Stimulated activated effector memory CD8-positive, alpha-beta T cell treated with anti-CD3 and anti-CD28 coated beads, Interleukin-12 subunit alpha, Interleukin-12 subunit beta, amount 100 ng/mL, for 72 hours (primary cell): ENCODE data around the gene OSBPL5.
A peak's percentile ranks its signal among the peaks of the same experiment; 100 is the strongest.

ENCODE experiments used
- ATAC-seq: fragments of 150-1000 bp; cut with Tn5 transposase; 2 replicates; pipeline ENCODE4 v1.10.0; 2021
- DNase-seq, 2 donors: peaks; one replicate each; pipeline ENCODE4 v3.0.0; 2021 to 2022; ENCODE audit warnings: low spot score in 2 of 2
- H3K27ac Mint-ChIP-seq: one replicate; pipeline ENCODE4 v1.8.0; 2022; ENCODE audit warnings: mild to moderate bottlenecking, mixed read lengths
- H3K36me3 Mint-ChIP-seq: one replicate; pipeline ENCODE4 v1.8.0; 2022; ENCODE audit warnings: mild to moderate bottlenecking, mixed read lengths
- H3K4me1 Mint-ChIP-seq: one replicate; pipeline ENCODE4 v1.8.0; 2022; ENCODE audit warnings: mixed read lengths
- H3K4me3 Mint-ChIP-seq: one replicate; pipeline ENCODE4 v1.8.0; 2022; ENCODE audit warnings: mild to moderate bottlenecking, mixed read lengths
- H3K9me3 Mint-ChIP-seq: one replicate; pipeline ENCODE4 v1.8.0; 2022; ENCODE audit warnings: mixed read lengths

OSBPL5 gene

GRCh38 chr11:3191586-3192324, 26.6 kb upstream of the OSBPL5 start:
- no peaks in the 10 kb centered on the region for H3K9me3 Mint-ChIP-seq
- no peak for DNase-seq
- no peaks in the 10 kb centered on the region for H3K36me3 Mint-ChIP-seq
- H3K27ac Mint-ChIP-seq = no peak overlapping the region
- H3K4me3 Mint-ChIP-seq = no peak overlapping the region
- H3K4me1 Mint-ChIP-seq = no peaks in the 10 kb centered on the region
- ATAC-seq = no peak

GRCh38 chr11:3190600-3190999, 25.5 kb upstream of the OSBPL5 start:
- no peaks in the 10 kb centered on the region for H3K36me3 Mint-ChIP-seq

GRCh38 chr11:3189886-3190583, 24.9 kb upstream of the OSBPL5 start:
- H3K9me3 Mint-ChIP-seq = no peaks in the 10 kb centered on the region
- H3K4me1 Mint-ChIP-seq = no peaks in the 10 kb centered on the region
- ATAC-seq (no peak), DNase-seq (no peak)
- no peak overlapping the region for H3K27ac Mint-ChIP-seq
- H3K4me3 Mint-ChIP-seq = no peak overlapping the region
- no peaks in the 10 kb centered on the region for H3K36me3 Mint-ChIP-seq

More at GRCh38 chr11:3190600-3190999, 25.5 kb upstream of the OSBPL5 start:
- ATAC-seq (no peak), DNase-seq (no peak)
- Mint-ChIP-seq H3K27ac (no peak overlapping the region), H3K4me3 (no peak overlapping the region), H3K4me1 (no peaks in the 10 kb centered on the region), H3K9me3 (no peaks in the 10 kb centered on the region)

- Mint-ChIP-seq H3K4me1 (no peaks in the 10 kb centered on the region), H3K36me3 (no peaks in the 10 kb centered on the region), H3K27ac (no peak overlapping the region), H3K9me3 (no peaks in the 10 kb centered on the region), H3K4me3 (no peak overlapping the region)
- ATAC-seq (peak; percentile 13), DNase-seq (no peak)
These were observed 24.2 kb upstream of the OSBPL5 start for GRCh38 chr11:3189196-3189843.

GRCh38 chr11:3188496-3189195, 23.5 kb upstream of the OSBPL5 start:
- no peak overlapping the region for H3K4me3 Mint-ChIP-seq
- H3K27ac Mint-ChIP-seq = no peak overlapping the region
- no peak for ATAC-seq
- no peak for DNase-seq
- H3K9me3 Mint-ChIP-seq = no peaks in the 10 kb centered on the region
- H3K36me3 Mint-ChIP-seq = no peaks in the 10 kb centered on the region
- no peaks in the 10 kb centered on the region for H3K4me1 Mint-ChIP-seq

GRCh38 chr11:3186166-3186953, 21.2 kb upstream of the OSBPL5 start:
- no peaks in the 10 kb centered on the region for H3K9me3 Mint-ChIP-seq
- DNase-seq = no peak
- H3K4me1 Mint-ChIP-seq = no peaks in the 10 kb centered on the region
- no peaks in the 10 kb centered on the region for H3K36me3 Mint-ChIP-seq
- H3K4me3 Mint-ChIP-seq = no peak overlapping the region
- no peak overlapping the region for H3K27ac Mint-ChIP-seq
- ATAC-seq = no peak

GRCh38 chr11:3184732-3185347, 19.7 kb upstream of the OSBPL5 start:
- no peaks in the 10 kb centered on the region for H3K4me1 Mint-ChIP-seq
- no peak overlapping the region for H3K4me3 Mint-ChIP-seq
- DNase-seq (no peak), ATAC-seq (no peak)
- H3K36me3 Mint-ChIP-seq = no peaks in the 10 kb centered on the region
- H3K27ac Mint-ChIP-seq = no peak overlapping the region
- H3K9me3 Mint-ChIP-seq = no peaks in the 10 kb centered on the region

- Mint-ChIP-seq H3K36me3 (no peaks in the 10 kb centered on the region), H3K27ac (no peak overlapping the region), H3K4me1 (no peaks in the 10 kb centered on the region), H3K4me3 (no peak overlapping the region), H3K9me3 (no peaks in the 10 kb centered on the region)
- ATAC-seq = no peak
- no peak for DNase-seq
These were observed 18.4 kb upstream of the OSBPL5 start for GRCh38 chr11:3183523-3183922.

GRCh38 chr11:3182462-3182852, 17.3 kb upstream of the OSBPL5 start:
- Mint-ChIP-seq H3K36me3 (no peaks in the 10 kb centered on the region), H3K27ac (no peak overlapping the region), H3K9me3 (no peaks in the 10 kb centered on the region), H3K4me1 (no peaks in the 10 kb centered on the region), H3K4me3 (no peak overlapping the region)
- DNase-seq (no peak), ATAC-seq (no peak)

- Mint-ChIP-seq H3K27ac (no peak overlapping the region), H3K36me3 (no peaks in the 10 kb centered on the region), H3K4me3 (no peak overlapping the region), H3K9me3 (no peaks in the 10 kb centered on the region), H3K4me1 (no peaks in the 10 kb centered on the region)
- peak; percentile 16 for ATAC-seq
- DNase-seq = no peak
These were observed 16.8 kb upstream of the OSBPL5 start for GRCh38 chr11:3181725-3182461.

- ATAC-seq (no peak), DNase-seq (no peak)
- peaks cover 2% of the 10 kb centered on the region for H3K9me3 Mint-ChIP-seq
- H3K4me3 Mint-ChIP-seq = no peak overlapping the region
- no peaks in the 10 kb centered on the region for H3K4me1 Mint-ChIP-seq
- H3K27ac Mint-ChIP-seq = no peak overlapping the region
- H3K36me3 Mint-ChIP-seq = no peaks in the 10 kb centered on the region
These were observed 15.8 kb upstream of the OSBPL5 start for GRCh38 chr11:3180869-3181268.

- Mint-ChIP-seq H3K36me3 (no peaks in the 10 kb centered on the region), H3K4me1 (no peaks in the 10 kb centered on the region), H3K27ac (no peak overlapping the region), H3K4me3 (no peak overlapping the region), H3K9me3 (peaks cover 7% of the 10 kb centered on the region)
- no peak for ATAC-seq
- DNase-seq = no peak
These were observed 13.2 kb upstream of the OSBPL5 start for GRCh38 chr11:3178349-3178748.

GRCh38 chr11:3177931-3178330, 12.8 kb upstream of the OSBPL5 start:
- Mint-ChIP-seq H3K9me3 (peaks cover 7% of the 10 kb centered on the region), H3K27ac (no peak overlapping the region), H3K4me3 (no peak overlapping the region), H3K36me3 (no peaks in the 10 kb centered on the region), H3K4me1 (no peaks in the 10 kb centered on the region)
- DNase-seq = no peak
- ATAC-seq = peak; percentile 45

- Mint-ChIP-seq H3K9me3 (peaks cover 7% of the 10 kb centered on the region), H3K4me1 (no peaks in the 10 kb centered on the region), H3K4me3 (no peak overlapping the region), H3K36me3 (no peaks in the 10 kb centered on the region), H3K27ac (no peak overlapping the region)
- ATAC-seq (no peak), DNase-seq (no peak)
These were observed 11.4 kb upstream of the OSBPL5 start for GRCh38 chr11:3176487-3176886.
